ENCODE measurements around the gene WASHC4. TPM values are rescaled to one million over a fixed set of nuclear protein-coding genes. Genes with fewer than 3 reads are reported as not detected.

Gene WASHC4
- total and polyA plus RNA-seq, 3 donors from 2014 or later, result 17.4 to 57.7 (median 55.3) TPM

- no peak for DNase-seq
- H3K9me3 ChIP-seq, result no peaks in the 10 kb centered on the region
- H3K27ac ChIP-seq, result no peak overlapping the region
- H3K4me3 ChIP-seq, result no peak overlapping the region
- peaks cover 1% of the 10 kb centered on the region for H3K4me1 ChIP-seq
- TF ChIP-seq CTCF (IDR thresholded peaks at IDR 0.05), result no peak
- TF ChIP-seq POLR2A (IDR thresholded peaks at IDR 0.05), result no peak
- 86 to 93% methylated on average over 16 of the region's 16 CpGs for WGBS, 2 donors
- H3K36me3 ChIP-seq (ENCODE audit: low read depth, missing control alignments), result no peaks in the 10 kb centered on the region
- intact Hi-C loops (cut with DNase I; ENCODE audit: low total_unique reads), result no loop called here
- no peaks in the 10 kb centered on the region for H3K27me3 ChIP-seq
Measured at GRCh38 chr12:105206686-105207374, 99.3 kb downstream of the WASHC4 start.

- H3K36me3 ChIP-seq (ENCODE audit: low read depth, missing control alignments), result no peaks in the 10 kb centered on the region
- no peak for DNase-seq
- TF ChIP-seq CTCF (IDR thresholded peaks at IDR 0.05) (no peak), POLR2A (IDR thresholded peaks at IDR 0.05) (no peak)
Measured at GRCh38 chr12:105209091-105209490, 101.6 kb downstream of the WASHC4 start.

GRCh38 chr12:105212438-105212837 lies 104.9 kb downstream of the WASHC4 start:
- DNase-seq, result no peak
- Histone ChIP-seq H3K27me3 (no peaks in the 10 kb centered on the region), H3K36me3 (ENCODE audit: low read depth, missing control alignments) (no peaks in the 10 kb centered on the region), H3K4me1 (no peaks in the 10 kb centered on the region), H3K27ac (no peak overlapping the region), H3K4me3 (no peak overlapping the region), H3K9me3 (no peaks in the 10 kb centered on the region)
- TF ChIP-seq POLR2A (IDR thresholded peaks at IDR 0.05) (no peak), CTCF (IDR thresholded peaks at IDR 0.05) (no peak)
- intact Hi-C loops (cut with DNase I; ENCODE audit: low total_unique reads), result no loop called here
- WGBS, 2 donors, result 81 to 91% methylated on average over 6 of the region's 6 CpGs

More at GRCh38 chr12:105209091-105209490, 101.6 kb downstream of the WASHC4 start:
- no peaks in the 10 kb centered on the region for H3K4me1 ChIP-seq
- H3K9me3 ChIP-seq, result no peaks in the 10 kb centered on the region
- no peaks in the 10 kb centered on the region for H3K27me3 ChIP-seq
- intact Hi-C loops (cut with DNase I; ENCODE audit: low total_unique reads), result no loop called here
- no peak overlapping the region for H3K4me3 ChIP-seq
- H3K27ac ChIP-seq, result no peak overlapping the region
- 86 to 92% methylated on average over 3 of the region's 3 CpGs for WGBS, 2 donors

GRCh38 chr12:105214148-105214547 lies 106.6 kb downstream of the WASHC4 start:
- intact Hi-C loops (cut with DNase I; ENCODE audit: low total_unique reads), result no loop called here
- DNase-seq, result no peak
- no peaks in the 10 kb centered on the region for H3K9me3 ChIP-seq
- H3K27ac ChIP-seq, result no peak overlapping the region
- H3K36me3 ChIP-seq (ENCODE audit: low read depth, missing control alignments), result no peaks in the 10 kb centered on the region
- TF ChIP-seq POLR2A (IDR thresholded peaks at IDR 0.05) (no peak), CTCF (IDR thresholded peaks at IDR 0.05) (no peak)
- no peak overlapping the region for H3K4me3 ChIP-seq
- peaks cover 9% of the 10 kb centered on the region for H3K4me1 ChIP-seq
- 91 to 96% methylated on average over 6 of the region's 6 CpGs for WGBS, 2 donors
- H3K27me3 ChIP-seq, result no peaks in the 10 kb centered on the region

All from testis (tissue), 3 donors.